H1 (cell line): ENCODE data around the gene CLDN14. TPM values are rescaled to one million over a fixed set of nuclear protein-coding genes. Genes with fewer than 3 reads are reported as not detected.

Source experiments
- CTCF ChIA-PET: fragments of 300-600 bp; sonication (Branson Sonifier 250); formaldehyde crosslinking; loops from one replicate; lab custom pipeline; 2021; ENCODE audit not compliant: partially characterized antibody; lab: Charles Lee
- POLR2A ChIA-PET: fragments of 300-600 bp; sonication (Branson Sonifier 250); formaldehyde crosslinking; loops from one replicate; lab custom pipeline; 2021; ENCODE audit warnings: inconsistent platforms; ENCODE audit not compliant: partially characterized antibody; lab: Charles Lee
- DNase-seq, 2 experiments: peaks; one replicate each; pipeline versions ENCODE4 v3.0.0 to v3.0.0-alpha.2; 2010 to 2022; ENCODE audit warnings: low spot score in 2 of 2, low read depth in 1 of 2, mixed read lengths in 1 of 2
- FAIRE-seq: peaks from 2 replicates; lab custom pipeline; 2011; peaks lifted over from hg19 to GRCh38; lab: Jason Lieb, UNC
- H2AFZ ChIP-seq: 2 replicates; pipeline ENCODE4 v1.8.1; 2012; ENCODE audit warnings: low read length, inconsistent platforms
- H2AK5ac ChIP-seq: 2 replicates; pipeline ENCODE4 v1.6.1; 2013; ENCODE audit warnings: low read depth, low read length
- H2BK120ac ChIP-seq: replicated peaks from 2 replicates; pipeline ENCODE3; 2013; ENCODE audit warnings: low read depth, low read length, inconsistent platforms
- H2BK12ac ChIP-seq: 2 replicates; pipeline ENCODE4 v1.6.1; 2013; ENCODE audit warnings: low read depth, low read length
- H2BK15ac ChIP-seq: 2 replicates; pipeline ENCODE4 v1.6.1; 2013; ENCODE audit warnings: low read length
- H2BK20ac ChIP-seq: 2 replicates; pipeline ENCODE4 v1.6.1; 2013; ENCODE audit warnings: low read length
- H2BK5ac ChIP-seq: 2 replicates; pipeline ENCODE4 v1.6.1; 2013; ENCODE audit warnings: low read depth, low read length
- H3K14ac ChIP-seq: 2 replicates; pipeline ENCODE4 v1.6.1; 2013; ENCODE audit warnings: inconsistent platforms; ENCODE audit not compliant: insufficient read length
- H3K18ac ChIP-seq: 2 replicates; pipeline ENCODE4 v1.6.1; 2013; ENCODE audit warnings: low read length; ENCODE audit errors: extremely low read depth
- H3K23ac ChIP-seq: 2 replicates; pipeline ENCODE4 v1.6.1; 2013; ENCODE audit warnings: inconsistent platforms; ENCODE audit not compliant: insufficient read length
- H3K23me2 ChIP-seq: 2 replicates; pipeline ENCODE4 v1.6.1; 2013; ENCODE audit warnings: low read depth, low read length
- H3K27ac ChIP-seq: 2 replicates; pipeline ENCODE4 v1.6.1; 2011; ENCODE audit warnings: low read depth, low read length, inconsistent platforms
- H3K27me3 ChIP-seq, 4 experiments: replicated peaks in 1 of 4; 1 replicate in 1 of 4; 2 replicates in 3 of 4; pipeline versions ENCODE4 v1.6.1 to v1.8.1; 2011 to 2013; ENCODE audit warnings: low read length in 3 of 4, mild to moderate bottlenecking in 3 of 4, inconsistent platforms in 2 of 4, mixed read lengths in 2 of 4, moderate library complexity in 1 of 4; ENCODE audit not compliant: control insufficient read depth in 3 of 4, insufficient read depth in 3 of 4; ENCODE audit errors: extremely low read depth in 1 of 4
- H3K36me3 ChIP-seq, 4 experiments: 2 replicates each; pipeline versions ENCODE4 v1.6.1 to v1.8.1; 2011 to 2013; ENCODE audit warnings: mild to moderate bottlenecking in 4 of 4, low read length in 3 of 4, moderate library complexity in 2 of 4, control low read depth in 1 of 4, inconsistent platforms in 1 of 4; ENCODE audit not compliant: insufficient read depth in 4 of 4, control insufficient read depth in 2 of 4
- H3K4ac ChIP-seq: replicated peaks from 2 replicates; pipeline ENCODE3; 2013; ENCODE audit warnings: low read length, low read depth, mixed read lengths, inconsistent platforms; ENCODE audit not compliant: insufficient read length
- H3K4me1 ChIP-seq, 4 experiments: replicated peaks in 1 of 4; 1 replicate in 1 of 4; 2 replicates in 3 of 4; pipeline versions ENCODE4 v1.6.1 to v1.8.1; 2011 to 2013; ENCODE audit warnings: low read length in 3 of 4, inconsistent platforms in 2 of 4, mixed read lengths in 1 of 4; ENCODE audit not compliant: insufficient read depth in 4 of 4, control insufficient read depth in 3 of 4
- H3K4me2 ChIP-seq, 2 experiments: 2 replicates each; pipeline versions ENCODE4 v1.6.1 to v1.8.1; 2011 to 2013; ENCODE audit warnings: low read depth in 2 of 2, low read length in 2 of 2, control low read depth in 1 of 2, inconsistent platforms in 1 of 2, mild to moderate bottlenecking in 1 of 2; ENCODE audit not compliant: insufficient read depth in 1 of 2
- H3K4me3 ChIP-seq, 4 experiments: fragments of 200-600, 300-600 bp in 1 of 4; sonication (generic), shearing (Covaris generic), sonication (Bioruptor Twin) in 1 of 4; 2 replicates each; pipeline versions ENCODE4 v1.5.1 to v1.8.1; 2011 to 2016; ENCODE audit warnings: low read length in 4 of 4, low read depth in 3 of 4, control low read depth in 2 of 4, inconsistent platforms in 2 of 4, mild to moderate bottlenecking in 2 of 4, mixed read lengths in 1 of 4, moderate library complexity in 1 of 4; ENCODE audit not compliant: insufficient read depth in 2 of 4; ENCODE audit errors: extremely low read depth in 1 of 4
- H3K56ac ChIP-seq: replicated peaks from 2 replicates; pipeline ENCODE3; 2013; ENCODE audit warnings: low read depth, mild to moderate bottlenecking, mixed read lengths, low read length, inconsistent platforms; ENCODE audit not compliant: insufficient read length
- H3K79me1 ChIP-seq: 2 replicates; pipeline ENCODE4 v1.6.1; 2013; ENCODE audit warnings: low read depth, low read length, control low read depth
- H3K79me2 ChIP-seq, 2 experiments: 2 replicates each; pipeline versions ENCODE4 v1.6.1 to v1.8.1; 2012 to 2013; ENCODE audit warnings: low read length in 2 of 2, mild to moderate bottlenecking in 2 of 2, inconsistent platforms in 1 of 2; ENCODE audit not compliant: insufficient read depth in 2 of 2, control insufficient read depth in 1 of 2
- H3K9ac ChIP-seq, 4 experiments: replicated peaks in 1 of 4; 1 replicate in 1 of 4; 2 replicates in 3 of 4; pipeline versions ENCODE4 v1.6.1 to v1.8.1; 2011 to 2013; ENCODE audit warnings: low read depth in 3 of 4, low read length in 3 of 4, control low read depth in 2 of 4, mild to moderate bottlenecking in 2 of 4, moderate library complexity in 2 of 4, inconsistent platforms in 1 of 4; ENCODE audit errors: extremely low read depth in 1 of 4
- H3K9me3 ChIP-seq, 2 experiments: 2 replicates each; pipeline versions ENCODE4 v1.6.1 to v1.8.1; 2012 to 2013; ENCODE audit warnings: mild to moderate bottlenecking in 2 of 2, moderate library complexity in 2 of 2, control low read depth in 1 of 2, inconsistent platforms in 1 of 2, low read depth in 1 of 2, low read length in 1 of 2, mixed read lengths in 1 of 2; ENCODE audit not compliant: insufficient read depth in 2 of 2
- H4K20me1 ChIP-seq, 2 experiments: replicated peaks in 1 of 2; 2 replicates each; pipeline versions ENCODE3 to v1.8.1; 2011 to 2013; ENCODE audit warnings: inconsistent platforms in 2 of 2, low read length in 2 of 2, mild to moderate bottlenecking in 1 of 2; ENCODE audit not compliant: insufficient read depth in 2 of 2, control insufficient read depth in 1 of 2
- H4K5ac ChIP-seq: 2 replicates; pipeline ENCODE4 v1.6.1; 2013; ENCODE audit warnings: low read length, low read depth, mixed read lengths, inconsistent platforms; ENCODE audit not compliant: insufficient read length
- H4K8ac ChIP-seq: 2 replicates; pipeline ENCODE4 v1.8.0; 2013; ENCODE audit warnings: mild to moderate bottlenecking, moderate library complexity, low read length, inconsistent platforms; ENCODE audit not compliant: insufficient read depth; ENCODE audit errors: extremely low read depth
- H4K91ac ChIP-seq: replicated peaks from 2 replicates; pipeline ENCODE3; 2013; ENCODE audit warnings: low read length, mixed read lengths, inconsistent platforms; ENCODE audit not compliant: insufficient read length
- BACH1 ChIP-seq: IDR thresholded peaks from 2 replicates; pipeline ENCODE4 v1.6.1; 2012; ENCODE audit warnings: low read length, improper control_type of control experiment
- CBX5 ChIP-seq: fragments of 300-800, 300-1000 bp; sonication (generic); IDR thresholded peaks from 2 replicates; pipeline ENCODE4 v1.7.1; 2016; ENCODE audit warnings: antibody characterized with exemption, low read length, low read depth
- EGR1 ChIP-seq: IDR thresholded peaks from 2 replicates; pipeline ENCODE4 v1.6.1; 2011; ENCODE audit warnings: low read depth, low read length, borderline replicate concordance
- POLR2A ChIP-seq, 2 experiments: IDR thresholded peaks; 1 replicate in 1 of 2; 2 replicates in 1 of 2; pipeline ENCODE4 v1.6.1; 2011; ENCODE audit warnings: low read depth in 2 of 2, low read length in 2 of 2, mild to moderate bottlenecking in 2 of 2; ENCODE audit errors: control extremely low read depth in 1 of 2
- POLR2AphosphoS5 ChIP-seq: IDR thresholded peaks from 2 replicates; pipeline ENCODE4 v1.6.1; 2011; ENCODE audit warnings: low read depth, low read length
- RFX5 ChIP-seq: IDR thresholded peaks from 2 replicates; pipeline ENCODE4 v1.6.1; 2011; ENCODE audit warnings: low read depth, low read length, improper control_type of control experiment, borderline replicate concordance
- SP4 ChIP-seq: IDR thresholded peaks from 2 replicates; pipeline ENCODE4 v1.6.1; 2012; ENCODE audit warnings: low read length, inconsistent platforms
- YY1 ChIP-seq: IDR thresholded peaks from 2 replicates; pipeline ENCODE4 v1.6.1; 2011; ENCODE audit warnings: low read depth, mild to moderate bottlenecking, low read length
- WGBS, 2 experiments: shearing (Covaris generic) in 1 of 2; methylation state at CpG; one replicate each; pipeline versions ENCODE4 v1.1.6 to v1.1.7; 2013 to 2015; ENCODE audit warnings: low lambda C conversion rate in 2 of 2, mixed read lengths in 2 of 2, inconsistent platforms in 1 of 2, low coverage in 1 of 2, missing lambda C conversion rate in 1 of 2; ENCODE audit not compliant: insufficient replicate concordance in 2 of 2, insufficient coverage in 1 of 2, insufficient read length in 1 of 2; ENCODE audit errors: extremely low coverage in 1 of 2, missing lambda C conversion rate in 1 of 2; 5-methylcytosine and 5-hydroxymethylcytosine counted together
- polyA plus RNA-seq, 7 experiments: library from polyadenylated mRNA; depleted of rRNA in 3 of 7; stranded (reverse) in 5 of 7; unstranded in 2 of 7; fragments of >200 nt in 5 of 7; fragments of 200-250 nt in 2 of 7; gene quantifications; 1 replicate in 5 of 7; 2 replicates in 1 of 7; 4 replicates in 1 of 7; pipeline versions ENCODE4 v1.2.1 to v1.2.3, GENCODE V29; 2011 to 2013; ENCODE audit warnings: missing spikeins in 2 of 7, mixed read lengths in 2 of 7
- total RNA-seq: library from RNA; stranded (reverse); fragmentation: NEBNext Ultra II Directional; extraction: Animal tissue kit (Norgen Biotek cat#: 25700); gene quantifications from 2 replicates; pipeline ENCODE4 v1.2.1, GENCODE V29; 2021

Gene CLDN14
- total and polyA plus RNA-seq, 2 of the 8 experiments (the other 6 are each of a cell fraction or from before 2014, with no cell fraction given), result 0.08 TPM; not detected in 1

DNA sequence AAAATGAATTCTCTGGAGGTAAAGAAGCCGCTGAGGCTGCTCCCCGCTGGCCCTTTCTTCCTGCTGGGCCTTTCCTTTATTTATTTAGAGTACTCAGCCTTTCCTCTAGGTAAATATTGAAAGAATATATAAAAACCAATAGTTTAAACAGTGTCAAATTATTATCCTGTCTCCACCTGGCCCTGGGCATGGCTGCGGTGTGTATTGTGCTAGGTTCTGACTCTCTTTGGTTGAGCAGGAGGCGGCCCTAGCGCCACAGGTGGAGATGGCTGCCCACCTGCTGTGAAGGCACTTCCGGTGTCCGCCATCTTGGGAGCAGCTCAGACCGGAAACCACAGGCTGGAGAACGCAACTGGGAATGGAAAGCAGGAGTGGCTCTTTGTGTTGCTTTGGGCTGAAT lies 29.0 kb upstream of the CLDN14 start:
- Histone ChIP-seq H4K20me1 (no peaks in the 10 kb centered on the region), H3K27ac (no peak overlapping the region), H3K4me1 (no peaks in the 10 kb centered on the region), H3K4me2 (no peak overlapping the region), H3K9ac (no peak overlapping the region), H3K23ac (no peak overlapping the region), H2BK15ac (no peak overlapping the region), H4K8ac (no peak overlapping the region), H2AFZ (no peak overlapping the region), H3K4ac (no peak overlapping the region), H3K4me3 (no peak overlapping the region), H2BK12ac (no peak overlapping the region), H3K14ac (no peak overlapping the region), H4K5ac (no peak overlapping the region), H2AK5ac (no peak overlapping the region), H3K79me1 (no peaks in the 10 kb centered on the region), H2BK120ac (no peak overlapping the region), H3K18ac (no peak overlapping the region), H3K27me3 (no peaks in the 10 kb centered on the region), H3K9me3 (no peaks in the 10 kb centered on the region), H2BK20ac (no peak overlapping the region), H3K56ac (no peak overlapping the region), H3K79me2 (no peaks in the 10 kb centered on the region), H3K36me3 (no peaks in the 10 kb centered on the region), H4K91ac (no peak overlapping the region), H2BK5ac (no peak overlapping the region), H3K23me2 (no peaks in the 10 kb centered on the region)
- TF ChIP-seq RFX5, result no peak
- TF ChIP-seq EGR1, result no peak
- peak; percentile 68; the same call in 1 of the 2 replicates for TF ChIP-seq YY1
- TF ChIP-seq POLR2A (IDR thresholded peaks at IDR 0.05; ENCODE audit: control extremely low read depth in 1 of 2, low read depth in 2 of 2, low read length in 2 of 2), result no peak
- no peak for TF ChIP-seq CBX5
- no peak for TF ChIP-seq POLR2AphosphoS5
- no peak for TF ChIP-seq SP4
- TF ChIP-seq BACH1, result no peak
- DNase-seq (no peak), FAIRE-seq (no peak)
- CTCF ChIA-PET, result interaction anchor here (0.8 to 1.6 kb wide), 2 partner anchors 97 to 105 kb away, joined by 3 read pairs; no protein-coding TSS in a partner anchor
- 95% methylated on average over 9 of the region's 9 CpGs; no CpG with 5 or more reads in 1 of the 2 experiments for WGBS, 2 experiments
- POLR2A ChIA-PET, result no interaction called here
